ENCODE data around the gene MRPS18B.
A peak's percentile ranks its signal among the peaks of the same experiment; 100 is the strongest.

Gene MRPS18B

GRCh38 chr6:30611150-30611855, 6.3 kb upstream of the MRPS18B start:
- TF ChIP-seq POLR2AphosphoS5 (IDR thresholded peaks at IDR 0.05; ENCODE audit: low read depth, low read length), result no peak
- TF ChIP-seq TAF1 (IDR thresholded peaks at IDR 0.05; ENCODE audit: borderline replicate concordance, low read depth, low read length), result no peak
- TF ChIP-seq POLR2A (IDR thresholded peaks at IDR 0.05; ENCODE audit: low read depth, low read length), result no peak
- FAIRE-seq, result no peak
- no peak for DNase-seq (ENCODE audit: insufficient read length)

- FAIRE-seq, result no peak
- no peak for DNase-seq (ENCODE audit: insufficient read length)
- TF ChIP-seq TAF1 (IDR thresholded peaks at IDR 0.05; ENCODE audit: borderline replicate concordance, low read depth, low read length) (no peak), POLR2A (IDR thresholded peaks at IDR 0.05; ENCODE audit: low read depth, low read length) (no peak), POLR2AphosphoS5 (IDR thresholded peaks at IDR 0.05; ENCODE audit: low read depth, low read length) (no peak)
These were observed 5.8 kb upstream of the MRPS18B start for GRCh38 chr6:30611856-30612194.

- DNase-seq (ENCODE audit: insufficient read length) (no peak), FAIRE-seq (no peak)
- no peak for TF ChIP-seq POLR2AphosphoS5 (IDR thresholded peaks at IDR 0.05; ENCODE audit: low read depth, low read length)
- no peak for TF ChIP-seq TAF1 (IDR thresholded peaks at IDR 0.05; ENCODE audit: borderline replicate concordance, low read depth, low read length)
- no peak for TF ChIP-seq POLR2A (IDR thresholded peaks at IDR 0.05; ENCODE audit: low read depth, low read length)
These were observed 5.4 kb upstream of the MRPS18B start for GRCh38 chr6:30612213-30612612.

GRCh38 chr6:30612687-30613248, 4.9 kb upstream of the MRPS18B start:
- DNase-seq (ENCODE audit: insufficient read length) (no peak), FAIRE-seq (no peak)
- TF ChIP-seq POLR2AphosphoS5 (IDR thresholded peaks at IDR 0.05; ENCODE audit: low read depth, low read length) (peak; percentile 69), TAF1 (IDR thresholded peaks at IDR 0.05; ENCODE audit: borderline replicate concordance, low read depth, low read length) (no peak)

GRCh38 chr6:30613251-30614043, 4.2 kb upstream of the MRPS18B start:
- DNase-seq (ENCODE audit: insufficient read length) (no peak), FAIRE-seq (no peak)
- TF ChIP-seq POLR2A (IDR thresholded peaks at IDR 0.05; ENCODE audit: low read depth, low read length) (no peak; the same call in 1 of the 2 replicates), TAF1 (IDR thresholded peaks at IDR 0.05; ENCODE audit: borderline replicate concordance, low read depth, low read length) (no peak), POLR2AphosphoS5 (IDR thresholded peaks at IDR 0.05; ENCODE audit: low read depth, low read length) (no peak)

GRCh38 chr6:30614044-30614842, 3.4 kb upstream of the MRPS18B start:
- no peak for FAIRE-seq
- peak; percentile 94 for TF ChIP-seq POLR2AphosphoS5 (IDR thresholded peaks at IDR 0.05; ENCODE audit: low read depth, low read length)
- TF ChIP-seq POLR2A (IDR thresholded peaks at IDR 0.05; ENCODE audit: low read depth, low read length), result peak; percentile 82
- no peak for TF ChIP-seq TAF1 (IDR thresholded peaks at IDR 0.05; ENCODE audit: borderline replicate concordance, low read depth, low read length)
- no peak for DNase-seq (ENCODE audit: insufficient read length)

GRCh38 chr6:30614843-30615218, 2.8 kb upstream of the MRPS18B start:
- TF ChIP-seq POLR2AphosphoS5 (IDR thresholded peaks at IDR 0.05; ENCODE audit: low read depth, low read length) (0 out of 2 replicates have a peak, but pooled peaks have one; percentile 31), POLR2A (IDR thresholded peaks at IDR 0.05; ENCODE audit: low read depth, low read length) (no peak), TAF1 (IDR thresholded peaks at IDR 0.05; ENCODE audit: borderline replicate concordance, low read depth, low read length) (peak; percentile 59; the same call in 1 of the 2 replicates)
- FAIRE-seq (peak; percentile 82), DNase-seq (ENCODE audit: insufficient read length) (peak; percentile 55)

GRCh38 chr6:30615219-30615957, 2.3 kb upstream of the MRPS18B start:
- TF ChIP-seq POLR2AphosphoS5 (IDR thresholded peaks at IDR 0.05; ENCODE audit: low read depth, low read length), result peak; percentile 59
- peak; percentile 54; the same call in 1 of the 2 replicates for TF ChIP-seq POLR2A (IDR thresholded peaks at IDR 0.05; ENCODE audit: low read depth, low read length)
- TF ChIP-seq TAF1 (IDR thresholded peaks at IDR 0.05; ENCODE audit: borderline replicate concordance, low read depth, low read length), result no peak
- FAIRE-seq (peak; percentile 51), DNase-seq (ENCODE audit: insufficient read length) (no peak)

GRCh38 chr6:30615958-30616810, 1.5 kb upstream of the MRPS18B start:
- no peak for FAIRE-seq
- TF ChIP-seq TAF1 (IDR thresholded peaks at IDR 0.05; ENCODE audit: borderline replicate concordance, low read depth, low read length) (no peak), POLR2A (IDR thresholded peaks at IDR 0.05; ENCODE audit: low read depth, low read length) (peak; percentile 88), POLR2AphosphoS5 (IDR thresholded peaks at IDR 0.05; ENCODE audit: low read depth, low read length) (peak; percentile 96)
- DNase-seq (ENCODE audit: insufficient read length), result no peak
